HG02763 (cell line): ENCODE data around the gene FOXRED2.
"Not testable (repeated sequence)": the region's sequence is repeated elsewhere in the genome, so short reads cannot be mapped to it uniquely, and the experiment has no call there.

ENCODE experiments used
- ATAC-seq: cut with Tn5 transposase; IDR thresholded peaks from one replicate; pipeline ENCODE4 v1.9.1; 2021; ENCODE audit warnings: mild to moderate bottlenecking, moderate library complexity; ENCODE audit not compliant: unreplicated experiment

The FOXRED2 gene

DNA sequence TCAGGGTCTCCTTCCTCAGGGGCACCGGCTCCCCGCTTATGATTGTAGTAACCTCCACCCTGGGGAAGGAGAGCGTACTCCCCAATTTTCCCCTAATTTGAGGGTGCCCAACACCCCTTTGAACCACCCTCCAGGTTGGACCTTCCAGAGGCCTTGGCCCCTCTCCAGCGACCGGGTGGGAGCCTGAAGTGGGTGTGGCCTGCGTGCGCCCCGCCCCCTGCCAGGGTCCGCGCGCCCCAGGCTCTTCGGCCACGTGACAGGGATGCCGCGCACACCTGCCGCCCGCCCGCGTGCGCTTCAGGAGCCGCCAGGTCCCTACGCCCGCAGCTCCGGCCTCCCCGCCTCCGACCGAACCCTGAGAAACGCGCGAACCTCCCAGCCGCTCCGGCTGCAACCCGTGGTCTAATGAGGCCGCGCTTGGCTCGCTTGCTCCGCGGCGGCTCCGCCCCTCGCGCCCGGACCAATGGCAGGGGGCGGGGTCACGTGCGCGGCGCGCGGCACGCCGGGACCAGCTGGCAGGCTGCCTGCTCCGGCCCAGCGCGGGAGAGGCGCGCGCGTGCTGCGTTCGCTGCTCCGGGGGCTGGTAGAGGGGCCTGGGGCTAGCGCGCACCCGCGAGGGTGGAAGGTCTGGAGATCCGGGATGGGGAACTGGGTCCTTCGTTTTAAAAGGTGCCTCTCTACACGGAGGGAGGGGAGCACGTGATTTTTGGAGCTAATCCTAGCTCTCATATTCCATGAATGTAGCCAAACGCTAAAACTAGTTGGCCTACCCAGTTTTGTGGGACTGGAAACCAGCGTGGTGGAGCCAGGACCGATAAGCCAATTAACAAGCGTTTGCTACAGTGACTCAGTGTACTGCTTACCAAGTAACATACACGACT, at the start of gene FOXRED2:
Gene FOXRED2 (minus strand): TSS at position 404 of the 881 bp plus-strand sequence. CDS start 618 bp downstream, outside the sequence.
- peak; percentile 85 for ATAC-seq

GRCh38 chr22:36554098-36554497, 47.3 kb upstream of the FOXRED2 start:
- no peak for ATAC-seq

DNA sequence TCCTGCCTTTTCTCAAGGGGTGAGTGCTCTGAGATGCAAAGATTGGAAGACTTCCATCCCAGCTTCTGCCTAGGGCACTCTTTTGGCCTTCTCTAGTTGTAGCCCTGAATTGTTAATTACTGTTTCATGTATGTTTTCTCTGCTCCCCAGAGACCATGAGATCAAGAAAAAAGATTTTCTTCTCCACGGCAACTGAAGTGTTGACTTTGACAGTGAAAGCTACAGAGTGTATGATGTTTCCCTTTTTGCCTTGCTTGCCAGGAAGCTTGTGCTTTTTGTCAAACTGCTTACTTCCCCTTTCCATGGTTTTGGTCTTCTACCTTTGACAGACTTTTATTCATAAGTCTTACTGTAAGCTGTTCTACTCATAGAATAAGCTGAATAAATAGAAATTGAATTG, 45.4 kb upstream of the FOXRED2 start:
- ATAC-seq: no peak

DNA sequence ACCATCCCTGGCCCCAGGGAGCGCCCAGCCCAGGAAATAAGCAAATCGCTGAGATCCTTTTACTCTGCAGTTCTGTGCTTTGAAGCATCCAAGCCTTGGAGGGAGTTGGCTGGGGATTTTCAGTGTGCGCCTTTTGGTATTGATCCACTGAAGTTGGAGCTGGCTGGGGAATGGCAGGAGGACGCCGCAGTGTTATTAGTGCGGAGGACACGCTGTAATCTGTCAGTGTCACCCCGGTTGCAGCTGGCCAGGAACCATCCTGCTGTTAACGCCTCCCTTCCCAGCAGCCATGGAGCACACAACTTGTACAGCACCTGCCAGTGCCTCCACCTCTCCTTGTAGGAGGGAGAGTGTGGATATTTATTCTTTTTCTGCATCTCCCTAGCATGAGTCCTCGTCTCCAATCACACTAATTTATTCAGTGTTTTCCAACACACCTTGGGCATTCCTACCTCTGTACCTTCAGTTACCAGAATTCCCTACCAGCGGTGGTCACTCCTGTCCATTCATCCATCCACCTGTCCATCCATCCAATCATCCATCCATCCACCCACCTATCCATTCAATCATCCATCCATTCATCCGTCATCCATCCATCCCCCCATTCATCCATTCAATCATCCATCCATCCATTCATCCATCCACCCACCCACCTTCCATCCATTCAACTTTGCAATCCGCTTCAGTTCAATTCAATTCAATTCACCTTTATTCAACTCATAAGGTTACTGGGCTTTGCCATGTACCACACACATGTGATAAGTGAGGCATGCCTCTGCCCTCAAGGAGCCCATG, 44.1 kb upstream of the FOXRED2 start:
- ATAC-seq: no peak

DNA sequence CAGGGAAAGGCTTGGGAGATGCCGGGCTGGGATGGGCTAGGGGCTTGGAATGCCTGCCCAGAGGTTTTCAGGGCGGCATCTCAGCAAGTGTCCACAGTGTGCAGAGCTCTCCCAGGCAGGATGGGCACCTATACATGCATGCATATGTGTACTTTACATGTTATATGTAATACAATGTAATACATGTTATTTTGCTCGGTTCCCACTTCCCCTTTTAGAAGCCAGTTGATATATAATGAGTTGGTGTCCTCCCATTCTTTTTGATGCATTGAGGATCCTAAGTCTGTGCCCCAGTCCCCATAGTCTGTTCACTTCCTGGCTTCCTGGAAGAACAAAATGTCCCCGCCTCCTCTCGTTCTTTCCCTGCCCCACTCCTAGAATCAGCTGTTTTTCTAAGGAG, 42.2 kb upstream of the FOXRED2 start:
- ATAC-seq: no peak

DNA sequence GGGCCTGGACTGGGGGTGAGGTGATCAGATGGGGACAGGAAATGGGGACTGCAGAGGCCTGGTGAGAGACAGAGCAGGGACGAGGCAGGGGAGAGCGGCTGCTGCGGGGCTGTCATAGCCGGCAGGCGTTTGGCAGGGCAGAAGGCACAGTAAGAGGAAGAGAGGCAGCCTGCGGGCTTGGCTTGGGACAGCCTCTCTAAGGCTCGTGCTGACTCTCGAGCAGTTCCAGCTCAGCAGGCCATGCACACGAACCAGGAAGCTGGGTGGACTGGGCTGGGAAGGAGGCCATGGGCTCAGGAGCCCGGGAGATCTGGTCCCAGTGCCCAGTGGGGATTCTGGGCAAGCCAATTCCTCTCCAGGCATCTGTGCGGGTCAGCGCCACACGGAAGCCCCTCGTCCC, 41.8 kb upstream of the FOXRED2 start:
- ATAC-seq: no peak

GRCh38 chr22:36546932-36547331, 40.1 kb upstream of the FOXRED2 start:
- ATAC-seq: no peak

DNA sequence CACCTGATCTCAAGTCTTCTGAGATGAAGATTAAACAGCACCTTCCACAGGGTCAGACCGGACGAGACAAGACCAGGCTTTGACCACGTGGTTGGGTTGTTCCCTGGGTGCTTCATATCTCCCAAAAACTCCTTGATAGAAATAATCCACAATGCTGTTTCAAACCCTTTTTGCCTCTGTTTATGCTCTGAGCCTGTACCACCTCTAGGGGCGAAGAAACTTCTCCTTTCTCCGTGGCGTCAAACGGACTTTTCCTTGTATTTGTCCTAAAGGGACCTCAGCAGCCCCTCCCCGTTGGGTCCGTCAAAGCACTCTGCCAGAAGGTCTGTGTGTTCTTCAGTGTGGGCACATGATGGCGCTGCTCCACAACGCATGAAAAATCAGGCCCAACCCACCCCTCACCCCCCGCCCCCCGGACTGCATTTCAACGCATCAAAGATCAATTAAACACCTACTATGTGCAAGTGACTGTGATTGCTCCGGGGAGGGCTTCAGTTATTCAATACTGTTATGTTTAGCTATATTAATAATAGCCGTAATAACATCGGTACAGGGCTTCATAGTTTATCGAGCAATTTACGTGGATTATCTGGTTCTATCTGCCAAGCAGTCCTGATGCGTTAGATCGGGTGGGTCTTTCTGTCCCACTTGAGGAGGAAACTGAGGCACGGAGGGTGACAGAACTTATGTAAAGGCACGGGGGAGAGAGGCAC, 39.4 kb upstream of the FOXRED2 start:
- ATAC-seq: no peak

- ATAC-seq: no peak
Observed at GRCh38 chr22:36544107-36544620, 37.3 kb upstream of the FOXRED2 start.

DNA sequence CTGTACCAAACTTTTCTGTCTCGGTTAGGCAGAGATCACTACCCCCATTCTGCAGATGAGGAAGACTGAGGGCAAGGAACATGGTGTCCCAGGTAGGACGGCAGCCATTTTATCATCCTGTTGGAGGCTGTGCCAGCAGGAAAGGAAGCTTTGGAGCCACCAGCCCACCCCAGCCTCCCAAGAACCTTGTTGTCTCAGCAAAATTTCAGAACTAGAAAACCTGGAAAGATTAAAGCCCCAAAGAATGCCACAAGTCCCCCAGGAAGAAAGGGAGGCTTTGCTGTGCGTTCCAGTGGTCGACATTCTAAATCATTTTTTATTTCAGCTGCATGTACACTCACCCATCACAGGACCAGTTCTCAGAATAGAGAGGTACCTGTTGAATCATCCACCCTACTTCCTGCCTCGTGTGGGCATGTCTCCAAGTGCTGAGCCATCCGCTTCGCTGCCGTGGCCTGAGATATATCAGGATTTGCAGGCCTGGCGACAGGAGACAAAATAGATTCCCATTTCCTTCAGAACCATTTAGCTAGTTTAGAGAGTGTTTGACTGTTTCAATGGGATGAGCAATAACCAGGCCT, 35.1 kb upstream of the FOXRED2 start:
- ATAC-seq: no peak

GRCh38 chr22:36540867-36541642, 34.2 kb upstream of the FOXRED2 start:
- ATAC-seq: no peak

GRCh38 chr22:36538529-36538928, 31.7 kb upstream of the FOXRED2 start:
- no peak for ATAC-seq

- no peak for ATAC-seq
Observed at GRCh38 chr22:36536717-36537116, 29.9 kb upstream of the FOXRED2 start.

DNA sequence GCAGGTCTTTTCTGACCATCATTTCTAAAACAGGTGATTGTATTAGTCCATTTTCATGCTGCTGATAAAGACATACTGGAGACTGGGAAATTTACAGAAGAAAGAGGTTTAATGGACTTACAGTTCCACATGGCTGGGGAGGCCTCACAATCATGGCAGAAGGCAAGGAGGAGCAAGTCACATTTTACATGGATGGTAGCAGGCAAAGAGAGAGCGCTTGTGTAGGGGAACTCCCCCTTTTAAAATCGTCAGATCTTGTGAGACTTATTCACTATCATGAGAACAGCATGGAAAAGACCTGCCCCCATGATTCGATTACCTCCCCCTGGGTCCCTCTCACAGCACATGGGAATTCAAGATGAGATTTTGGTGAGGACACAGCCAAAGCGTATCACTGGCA, 26.5 kb upstream of the FOXRED2 start:
- ATAC-seq: not testable (repeated sequence)

DNA sequence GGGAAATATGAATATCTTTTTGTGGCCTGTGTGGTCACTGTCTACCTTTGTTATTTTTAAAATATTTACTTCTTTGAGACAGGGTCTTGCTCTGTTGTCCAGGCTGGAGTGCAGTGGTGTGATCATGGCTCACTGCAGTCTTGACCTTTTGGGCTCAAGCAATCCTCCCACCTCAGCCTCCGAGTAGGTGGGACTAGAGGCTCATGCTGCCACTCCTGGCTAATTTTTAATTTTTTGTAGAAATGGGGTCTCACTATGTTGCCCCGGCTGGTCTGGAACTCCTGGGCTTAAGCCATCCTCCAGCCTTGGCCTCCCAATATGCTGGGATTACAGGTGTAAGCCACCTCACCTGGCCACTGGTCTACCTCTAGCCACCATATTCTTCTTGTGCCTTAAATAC, 25.6 kb upstream of the FOXRED2 start:
- ATAC-seq: no peak

DNA sequence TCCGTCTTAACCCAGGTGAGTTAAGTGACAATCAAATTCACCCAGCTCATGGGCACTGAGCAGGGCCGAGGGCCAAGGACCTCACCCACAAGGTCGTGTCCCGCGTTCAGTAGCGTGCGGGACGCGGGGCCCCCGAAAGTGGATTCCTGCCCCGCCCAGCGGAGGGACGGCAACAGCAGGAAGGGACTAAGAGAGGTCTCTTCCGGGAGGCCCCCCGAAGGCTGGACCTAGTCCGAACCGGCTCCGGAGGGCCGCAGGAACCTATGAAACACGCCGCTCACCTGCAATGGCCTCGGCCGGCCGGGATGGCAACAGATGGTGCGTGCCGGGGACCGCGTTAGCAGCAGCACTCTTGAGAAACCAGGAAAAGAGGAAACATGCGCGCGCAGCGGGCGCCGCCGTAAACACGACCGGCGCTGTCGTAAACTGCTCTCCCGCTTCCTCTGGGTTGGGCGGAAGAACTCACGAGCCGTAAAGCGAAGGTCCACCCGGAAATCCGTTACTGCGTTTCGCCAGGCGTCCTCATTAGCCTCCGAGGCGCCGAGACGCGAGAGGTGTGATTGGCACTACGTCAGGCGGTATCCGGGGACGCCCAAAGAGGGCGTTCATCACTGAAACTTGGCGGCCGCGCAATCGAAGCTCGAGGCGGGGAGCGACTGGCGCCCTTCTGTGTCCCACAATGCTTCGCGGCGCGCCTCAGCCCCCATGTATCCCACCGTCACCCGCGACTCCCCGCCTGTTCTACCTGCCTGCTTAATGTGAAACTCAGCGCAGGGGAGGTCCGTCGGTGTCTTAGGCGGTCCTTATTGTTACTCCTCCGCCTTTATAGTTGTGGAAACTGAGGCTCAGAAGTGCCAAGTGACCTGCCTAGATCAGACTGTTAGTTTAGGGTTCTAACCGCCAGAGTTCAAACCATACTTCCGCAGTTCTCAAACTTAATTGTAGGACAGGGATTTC, 22.2 kb upstream of the FOXRED2 start, which contains the start of gene EIF3D:
Gene EIF3D (minus strand): TSS at position 372 of the 957 bp plus-strand sequence. CDS start 3,045 bp downstream, outside the sequence.
- ATAC-seq: peak; percentile 95

- no peak for ATAC-seq
Observed at GRCh38 chr22:36528341-36528740, 21.5 kb upstream of the FOXRED2 start.

- ATAC-seq: no peak
Observed at GRCh38 chr22:36522662-36523061, 15.8 kb upstream of the FOXRED2 start.

DNA sequence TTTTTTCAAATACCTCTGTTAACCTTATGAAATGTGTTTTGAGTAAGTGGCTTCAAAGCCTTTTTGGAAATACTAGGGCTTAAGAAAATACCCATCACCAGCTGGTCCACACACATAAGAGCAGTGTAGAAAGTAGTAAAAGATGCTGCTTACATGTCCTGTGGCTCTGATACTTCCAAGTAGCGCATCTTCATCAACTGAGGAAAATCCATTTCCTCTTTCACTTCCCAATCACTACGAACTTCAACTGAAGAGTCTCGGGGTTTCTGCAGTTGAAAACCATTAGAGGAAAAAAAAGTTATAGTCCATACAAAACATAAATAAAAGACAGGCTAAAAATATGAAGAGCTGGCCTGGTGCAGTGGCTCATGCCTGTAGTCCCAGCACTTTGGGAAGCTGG, 13.6 kb upstream of the FOXRED2 start:
- no peak for ATAC-seq
